CD8-positive, alpha-beta memory T cell (primary cell): ENCODE results near the gene FAH. TPM values are rescaled to one million over a fixed set of nuclear protein-coding genes. Genes with fewer than 3 reads are reported as not detected.

ENCODE experiments used
- CTCF ChIA-PET: fragments of 350-600 bp; sonication (Branson Sonifier 250); formaldehyde crosslinking; loops from one replicate; lab custom pipeline; 2021; ENCODE audit warnings: antibody characterized with exemption; lab: Charles Lee
- POLR2A ChIA-PET: fragments of 350-600 bp; sonication (Branson Sonifier 250); formaldehyde crosslinking; loops from one replicate; lab custom pipeline; 2021; ENCODE audit warnings: antibody characterized with exemption; lab: Charles Lee
- DNase-seq, 5 donors: peaks; one replicate each; pipeline versions ENCODE4 v3.0.0 to v3.0.0-alpha.2; 2020 to 2022; ENCODE audit warnings: mixed read lengths in 1 of 5
- H3K27ac ChIP-seq: one replicate; pipeline ENCODE4 v1.7.0; 2013; ENCODE audit warnings: low read depth, mild to moderate bottlenecking, low read length, moderate library complexity
- H3K27me3 ChIP-seq: 2 replicates; pipeline ENCODE4 v1.7.0; 2013; ENCODE audit warnings: low read length, mild to moderate bottlenecking; ENCODE audit not compliant: insufficient read depth, poor library complexity, severe bottlenecking
- H3K36me3 ChIP-seq: 2 replicates; pipeline ENCODE4 v1.7.0; 2013; ENCODE audit warnings: mild to moderate bottlenecking, low read length, moderate library complexity; ENCODE audit not compliant: insufficient read depth
- H3K4me1 ChIP-seq: 2 replicates; pipeline ENCODE4 v1.7.0; 2013; ENCODE audit warnings: mild to moderate bottlenecking, low read length, moderate library complexity; ENCODE audit not compliant: insufficient read depth
- H3K4me3 ChIP-seq: 2 replicates; pipeline ENCODE4 v1.7.0; 2013; ENCODE audit warnings: mild to moderate bottlenecking, low read length
- H3K9me3 ChIP-seq: 2 replicates; pipeline ENCODE4 v1.7.0; 2013; ENCODE audit warnings: mild to moderate bottlenecking, low read length
- H3K27ac Mint-ChIP-seq, 8 donors: one replicate each; pipeline ENCODE4 v1.8.0; 2020 to 2021; ENCODE audit warnings: mixed read lengths in 8 of 8, mild to moderate bottlenecking in 6 of 8, inconsistent platforms in 3 of 8, moderate library complexity in 3 of 8
- H3K27me3 Mint-ChIP-seq, 2 donors: one replicate each; pipeline ENCODE4 v1.8.0; 2020 to 2021; ENCODE audit warnings: mixed read lengths in 2 of 2, mild to moderate bottlenecking in 1 of 2, moderate library complexity in 1 of 2
- H3K36me3 Mint-ChIP-seq, 3 donors: one replicate each; pipeline ENCODE4 v1.8.0; 2020 to 2021; ENCODE audit warnings: mixed read lengths in 3 of 3, inconsistent platforms in 1 of 3, mild to moderate bottlenecking in 1 of 3
- H3K4me1 Mint-ChIP-seq, 3 donors: one replicate each; pipeline ENCODE4 v1.8.0; 2020 to 2021; ENCODE audit warnings: mixed read lengths in 3 of 3, inconsistent platforms in 1 of 3, mild to moderate bottlenecking in 1 of 3
- H3K4me3 Mint-ChIP-seq, 7 donors: one replicate each; pipeline ENCODE4 v1.8.0; 2020 to 2021; ENCODE audit warnings: mixed read lengths in 7 of 7, mild to moderate bottlenecking in 6 of 7, moderate library complexity in 4 of 7, inconsistent platforms in 2 of 7
- H3K9me3 Mint-ChIP-seq, 5 donors: one replicate each; pipeline ENCODE4 v1.8.0; 2020 to 2022; ENCODE audit warnings: mixed read lengths in 5 of 5, mild to moderate bottlenecking in 3 of 5, moderate library complexity in 2 of 5, inconsistent platforms in 1 of 5
- polyA plus RNA-seq: library from polyadenylated mRNA; unstranded; fragments of 300-500 nt; fragmentation: Illumina TruSeq; gene quantifications from one replicate; pipeline ENCODE4 v1.2.3, GENCODE V29; 2021
- total RNA-seq, 2 experiments: library from RNA; stranded (reverse); gene quantifications; one replicate each; pipeline ENCODE4 v1.2.3, GENCODE V29; 2021

The FAH gene
- total and polyA plus RNA-seq, 3 experiments from 2014 or later, result 4.8 to 63.8 (median 63.8) TPM

GRCh38 chr15:80174017-80174746 lies 21.4 kb downstream of the FAH start:
- Mint-ChIP-seq H3K27ac (peak overlapping the region in 1 of 8 donors; percentile 43), H3K9me3 (no peaks in the 10 kb centered on the region)
- POLR2A ChIA-PET, result no interaction called here

GRCh38 chr15:80175436-80175835 lies 22.6 kb downstream of the FAH start:
- Histone ChIP-seq H3K36me3 (no peaks in the 10 kb centered on the region), H3K27me3 (no peaks in the 10 kb centered on the region), H3K4me3 (no peak overlapping the region), H3K9me3 (no peaks in the 10 kb centered on the region), H3K4me1 (no peaks in the 10 kb centered on the region), H3K27ac (no peak overlapping the region)
- H3K9me3 Mint-ChIP-seq, result no peaks in the 10 kb centered on the region
- H3K27ac Mint-ChIP-seq, result no peak overlapping the region
- ChIA-PET CTCF (interaction anchor here (1.2 kb wide), 1 partner anchor 183 kb away, joined by 3 read pairs; no protein-coding TSS in a partner anchor), POLR2A (no interaction called here)
- peaks cover 0 to 25% (median 3%) of the 10 kb centered on the region in 3 donors for H3K36me3 Mint-ChIP-seq
- no peak for DNase-seq
- H3K4me1 Mint-ChIP-seq, result no peaks in the 10 kb centered on the region
- H3K4me3 Mint-ChIP-seq, result no peak overlapping the region
- peaks cover 0 to 4% of the 10 kb centered on the region in 2 donors for H3K27me3 Mint-ChIP-seq

More at GRCh38 chr15:80174017-80174746, 21.4 kb downstream of the FAH start:
- Histone ChIP-seq H3K27me3 (no peaks in the 10 kb centered on the region), H3K9me3 (no peaks in the 10 kb centered on the region), H3K4me1 (no peaks in the 10 kb centered on the region), H3K4me3 (no peak overlapping the region), H3K27ac (no peak overlapping the region), H3K36me3 (no peaks in the 10 kb centered on the region)
- DNase-seq, result no peak
- Mint-ChIP-seq H3K4me1 (no peaks in the 10 kb centered on the region), H3K36me3 (peaks cover 0 to 21% (median 0%) of the 10 kb centered on the region in 3 donors), H3K4me3 (no peak overlapping the region), H3K27me3 (peaks cover 0 to 4% of the 10 kb centered on the region in 2 donors)
- CTCF ChIA-PET, result interaction anchor here (1.0 to 3.0 kb wide), 6 partner anchors 14 to 793 kb away, joined by 3 to 22 read pairs (median 3); no protein-coding TSS in a partner anchor

- Histone ChIP-seq H3K36me3 (no peaks in the 10 kb centered on the region), H3K9me3 (no peaks in the 10 kb centered on the region), H3K4me1 (no peaks in the 10 kb centered on the region), H3K27ac (no peak overlapping the region), H3K4me3 (no peak overlapping the region), H3K27me3 (no peaks in the 10 kb centered on the region)
- DNase-seq, result no peak
- H3K9me3 Mint-ChIP-seq, result no peaks in the 10 kb centered on the region
- no peaks in the 10 kb centered on the region for H3K4me1 Mint-ChIP-seq
- POLR2A ChIA-PET, result no interaction called here
- no peak overlapping the region for H3K4me3 Mint-ChIP-seq
- H3K27me3 Mint-ChIP-seq, result peaks cover 0 to 4% of the 10 kb centered on the region in 2 donors
- peaks cover 3 to 29% (median 4%) of the 10 kb centered on the region in 3 donors for H3K36me3 Mint-ChIP-seq
- peak overlapping the region in 1 of 8 donors; percentile 29 for H3K27ac Mint-ChIP-seq
- CTCF ChIA-PET, result no interaction called here
Measured at GRCh38 chr15:80176443-80176842, 23.6 kb downstream of the FAH start.

GRCh38 chr15:80177156-80177555 lies 24.4 kb downstream of the FAH start:
- Histone ChIP-seq H3K36me3 (no peaks in the 10 kb centered on the region), H3K9me3 (no peaks in the 10 kb centered on the region), H3K4me1 (no peaks in the 10 kb centered on the region), H3K4me3 (no peak overlapping the region), H3K27me3 (no peaks in the 10 kb centered on the region), H3K27ac (no peak overlapping the region)
- Mint-ChIP-seq H3K4me3 (no peak overlapping the region), H3K27ac (no peak overlapping the region), H3K27me3 (peaks cover 0 to 4% of the 10 kb centered on the region in 2 donors), H3K36me3 (peaks cover 4 to 29% (median 8%) of the 10 kb centered on the region in 3 donors), H3K4me1 (no peaks in the 10 kb centered on the region), H3K9me3 (no peaks in the 10 kb centered on the region)
- POLR2A ChIA-PET, result no interaction called here
- no peak for DNase-seq
- CTCF ChIA-PET, result interaction anchor here (0.8 kb wide), 1 partner anchor 184 kb away, joined by 4 read pairs; no protein-coding TSS in a partner anchor

- ChIA-PET CTCF (no interaction called here), POLR2A (no interaction called here)
- Mint-ChIP-seq H3K27ac (peak overlapping the region in 1 of 8 donors; percentile 30), H3K4me1 (no peaks in the 10 kb centered on the region), H3K9me3 (no peaks in the 10 kb centered on the region), H3K4me3 (no peak overlapping the region), H3K27me3 (no peaks in the 10 kb centered on the region), H3K36me3 (peaks cover 6 to 46% (median 8%) of the 10 kb centered on the region in 3 donors)
- no peaks in the 10 kb centered on the region for H3K4me1 ChIP-seq
- no peaks in the 10 kb centered on the region for H3K27me3 ChIP-seq
- H3K4me3 ChIP-seq, result no peak overlapping the region
- H3K9me3 ChIP-seq, result no peaks in the 10 kb centered on the region
- H3K36me3 ChIP-seq, result no peaks in the 10 kb centered on the region
- no peak overlapping the region for H3K27ac ChIP-seq
- DNase-seq, result no peak
Measured at GRCh38 chr15:80179025-80179759, 26.4 kb downstream of the FAH start.

GRCh38 chr15:80179935-80180334 lies 27.1 kb downstream of the FAH start:
- no peak overlapping the region for H3K4me3 ChIP-seq
- POLR2A ChIA-PET, result no interaction called here
- no peaks in the 10 kb centered on the region for H3K4me1 Mint-ChIP-seq
- peaks cover 8 to 52% (median 9%) of the 10 kb centered on the region in 3 donors for H3K36me3 Mint-ChIP-seq
- no peaks in the 10 kb centered on the region for H3K27me3 Mint-ChIP-seq
- CTCF ChIA-PET, result no interaction called here
- H3K9me3 Mint-ChIP-seq, result no peaks in the 10 kb centered on the region
- H3K27ac ChIP-seq, result no peak overlapping the region
- no peaks in the 10 kb centered on the region for H3K36me3 ChIP-seq
- no peaks in the 10 kb centered on the region for H3K9me3 ChIP-seq
- DNase-seq, result no peak
- no peaks in the 10 kb centered on the region for H3K4me1 ChIP-seq
- H3K27ac Mint-ChIP-seq, result no peak overlapping the region
- H3K4me3 Mint-ChIP-seq, result no peak overlapping the region
- no peaks in the 10 kb centered on the region for H3K27me3 ChIP-seq

GRCh38 chr15:80180468-80180867 lies 27.7 kb downstream of the FAH start:
- H3K27ac ChIP-seq, result no peak overlapping the region
- no peaks in the 10 kb centered on the region for H3K36me3 ChIP-seq
- CTCF ChIA-PET, result no interaction called here
- Mint-ChIP-seq H3K4me1 (no peaks in the 10 kb centered on the region), H3K4me3 (no peak overlapping the region), H3K36me3 (peaks cover 11 to 55% (median 12%) of the 10 kb centered on the region in 3 donors), H3K27ac (no peak overlapping the region), H3K9me3 (no peaks in the 10 kb centered on the region), H3K27me3 (no peaks in the 10 kb centered on the region)
- no peak for DNase-seq
- H3K27me3 ChIP-seq, result no peaks in the 10 kb centered on the region
- H3K4me1 ChIP-seq, result no peaks in the 10 kb centered on the region
- H3K4me3 ChIP-seq, result no peak overlapping the region
- POLR2A ChIA-PET, result no interaction called here
- H3K9me3 ChIP-seq, result no peaks in the 10 kb centered on the region

GRCh38 chr15:80180986-80181385 lies 28.2 kb downstream of the FAH start:
- Histone ChIP-seq H3K36me3 (no peaks in the 10 kb centered on the region), H3K27me3 (no peaks in the 10 kb centered on the region), H3K4me3 (no peak overlapping the region), H3K27ac (no peak overlapping the region), H3K9me3 (no peaks in the 10 kb centered on the region), H3K4me1 (no peaks in the 10 kb centered on the region)
- Mint-ChIP-seq H3K9me3 (no peaks in the 10 kb centered on the region), H3K4me3 (no peak overlapping the region), H3K36me3 (peaks cover 11 to 53% (median 13%) of the 10 kb centered on the region in 3 donors), H3K27me3 (no peaks in the 10 kb centered on the region), H3K4me1 (no peaks in the 10 kb centered on the region), H3K27ac (no peak overlapping the region)
- ChIA-PET CTCF (interaction anchor here (1.5 kb wide), 1 partner anchor 9 kb away, joined by 3 read pairs; no protein-coding TSS in a partner anchor), POLR2A (no interaction called here)
- DNase-seq, result no peak
